Fibroblast of lung (primary cell): ENCODE data around the gene RUNX2. TPM values are rescaled to one million over a fixed set of nuclear protein-coding genes. Genes with fewer than 3 reads are reported as not detected.
A peak's percentile ranks its signal among the peaks of the same experiment; 100 is the strongest.

Experiments
- DNase-seq, 2 donors: peaks; one replicate each; pipeline versions ENCODE4 v3.0.0 to v3.0.0-alpha.2; 2010; ENCODE audit warnings: low read depth in 2 of 2
- H2AFZ ChIP-seq: 2 replicates; pipeline ENCODE4 v1.5.1; 2012; ENCODE audit warnings: low read length, control low read depth, inconsistent platforms
- H3K27ac ChIP-seq: 2 replicates; pipeline ENCODE4 v1.5.1; 2011; ENCODE audit warnings: low read length, control low read depth; ENCODE audit not compliant: insufficient read depth
- H3K27me3 ChIP-seq: 2 replicates; pipeline ENCODE4 v1.5.1; 2011; ENCODE audit warnings: mild to moderate bottlenecking, low read length; ENCODE audit not compliant: control insufficient read depth, insufficient read depth
- H3K36me3 ChIP-seq: 2 replicates; pipeline ENCODE4 v1.5.1; 2011; ENCODE audit warnings: low read length; ENCODE audit not compliant: control insufficient read depth, insufficient read depth
- H3K4me1 ChIP-seq: 2 replicates; pipeline ENCODE4 v1.5.1; 2011; ENCODE audit warnings: low read length; ENCODE audit not compliant: control insufficient read depth, insufficient read depth; ENCODE audit errors: extremely low read depth
- H3K4me2 ChIP-seq: 2 replicates; pipeline ENCODE4 v1.5.1; 2011; ENCODE audit warnings: low read length, control low read depth; ENCODE audit not compliant: insufficient read depth; ENCODE audit errors: extremely low read depth
- H3K4me3 ChIP-seq, 4 experiments: fragments of 200-600 bp in 1 of 4; sonication (generic) in 1 of 4; replicated peaks in 1 of 4; 2 replicates each; pipeline ENCODE4 v1.5.1; 2011 to 2016; ENCODE audit warnings: low read length in 4 of 4, low read depth in 3 of 4, mild to moderate bottlenecking in 3 of 4, control low read depth in 2 of 4, inconsistent platforms in 1 of 4, mixed read lengths in 1 of 4; ENCODE audit not compliant: insufficient read depth in 1 of 4; ENCODE audit errors: control extremely low read depth in 1 of 4
- H3K79me2 ChIP-seq: 2 replicates; pipeline ENCODE4 v1.5.1; 2012; ENCODE audit warnings: mild to moderate bottlenecking, low read length, inconsistent platforms; ENCODE audit not compliant: control insufficient read depth, insufficient read depth
- H3K9ac ChIP-seq: 2 replicates; pipeline ENCODE4 v1.5.1; 2011; ENCODE audit warnings: mild to moderate bottlenecking, low read length, control low read depth; ENCODE audit not compliant: insufficient read depth
- H3K9me3 ChIP-seq: 2 replicates; pipeline ENCODE4 v1.5.1; 2012; ENCODE audit warnings: low read depth, low read length; ENCODE audit not compliant: control insufficient read depth, insufficient read depth
- H4K20me1 ChIP-seq: 2 replicates; pipeline ENCODE4 v1.5.1; 2011; ENCODE audit warnings: low read length; ENCODE audit not compliant: control insufficient read depth, insufficient read depth; ENCODE audit errors: extremely low read depth
- CTCF ChIP-seq, 2 donors: IDR thresholded peaks in 1 of 2; conservative IDR thresholded peaks in 1 of 2; 1 replicate in 1 of 2; 2 replicates in 1 of 2; pipeline ENCODE4 v1.5.1; 2011 to 2012; ENCODE audit warnings: low read length in 2 of 2, control low read depth in 1 of 2, inconsistent platforms in 1 of 2, low read depth in 1 of 2, mild to moderate bottlenecking in 1 of 2
- EZH2 ChIP-seq: IDR thresholded peaks from 2 replicates; pipeline ENCODE4 v1.5.1; 2012; ENCODE audit warnings: low read length, control low read depth, mild to moderate bottlenecking; ENCODE audit errors: missing control alignments
- polyA plus RNA-seq, 2 donors: library from polyadenylated mRNA; depleted of rRNA in 1 of 2; stranded (reverse) in 1 of 2; unstranded in 1 of 2; fragments of >200 nt; gene quantifications; 2 replicates each; pipeline ENCODE4 v1.2.1, GENCODE V29; 2011 to 2012; ENCODE audit warnings: missing spikeins in 1 of 2
- total RNA-seq: library from RNA; depleted of rRNA; stranded (reverse); fragments of >200 nt; gene quantifications from 2 replicates; pipeline ENCODE4 v1.2.1, GENCODE V29; 2014

RUNX2 gene
- total and polyA plus RNA-seq, 2 donors (not counting 1 experiment from before 2014, with no cell fraction given): 2.5 to 4.5 TPM

- peak overlapping the region; percentile 89 for H2AFZ ChIP-seq
- peak in 1 of 2 donors; percentile 4 for TF ChIP-seq CTCF (conservative IDR thresholded peaks at IDR 0.05 in 1 of 2, IDR thresholded peaks at IDR 0.05 in 1 of 2; ENCODE audit: low read depth in 1 of 2, low read length in 2 of 2)
- no peak for TF ChIP-seq EZH2
- peak overlapping the region; percentile 39 for H3K27ac ChIP-seq
- peaks cover 2% of the 10 kb centered on the region for H3K4me1 ChIP-seq
- no peaks in the 10 kb centered on the region for H4K20me1 ChIP-seq
- H3K9ac ChIP-seq: no peak overlapping the region
- peak; percentile 46 to 48 for DNase-seq
- no peaks in the 10 kb centered on the region for H3K9me3 ChIP-seq
- peak overlapping the region in 3 of 4 experiments; percentile 5 to 47 (median 24) for H3K4me3 ChIP-seq
- H3K27me3 ChIP-seq: no peaks in the 10 kb centered on the region
- no peaks in the 10 kb centered on the region for H3K79me2 ChIP-seq
- H3K36me3 ChIP-seq: peaks cover 2% of the 10 kb centered on the region
- peak overlapping the region; percentile 85 for H3K4me2 ChIP-seq
These were observed 335.4 kb downstream of the RUNX2 start for GRCh38 chr6:45663251-45664221.

- TF ChIP-seq EZH2: no peak
- TF ChIP-seq CTCF (conservative IDR thresholded peaks at IDR 0.05 in 1 of 2, IDR thresholded peaks at IDR 0.05 in 1 of 2; ENCODE audit: low read depth in 1 of 2, low read length in 2 of 2): no peak
- H3K4me1 ChIP-seq: peaks cover 2% of the 10 kb centered on the region
- no peak overlapping the region for H2AFZ ChIP-seq
- no peak overlapping the region for H3K4me3 ChIP-seq
- H3K4me2 ChIP-seq: no peak overlapping the region
- no peaks in the 10 kb centered on the region for H3K9me3 ChIP-seq
- no peaks in the 10 kb centered on the region for H4K20me1 ChIP-seq
- H3K27ac ChIP-seq: no peak overlapping the region
- no peak for DNase-seq
- no peak overlapping the region for H3K9ac ChIP-seq
- H3K36me3 ChIP-seq: peaks cover 2% of the 10 kb centered on the region
- H3K27me3 ChIP-seq: no peaks in the 10 kb centered on the region
- no peaks in the 10 kb centered on the region for H3K79me2 ChIP-seq
These were observed 336.6 kb downstream of the RUNX2 start for GRCh38 chr6:45664707-45665106.

GRCh38 chr6:45665859-45666258, 337.7 kb downstream of the RUNX2 start:
- Histone ChIP-seq H3K79me2 (no peaks in the 10 kb centered on the region), H3K36me3 (peaks cover 2% of the 10 kb centered on the region)
- TF ChIP-seq CTCF (conservative IDR thresholded peaks at IDR 0.05 in 1 of 2, IDR thresholded peaks at IDR 0.05 in 1 of 2; ENCODE audit: low read depth in 1 of 2, low read length in 2 of 2): no peak

More at GRCh38 chr6:45665859-45666258, 337.7 kb downstream of the RUNX2 start:
- no peak overlapping the region for H3K9ac ChIP-seq
- peaks cover 2% of the 10 kb centered on the region for H3K4me1 ChIP-seq
- H3K4me3 ChIP-seq: no peak overlapping the region
- no peaks in the 10 kb centered on the region for H3K27me3 ChIP-seq
- H4K20me1 ChIP-seq: no peaks in the 10 kb centered on the region
- no peaks in the 10 kb centered on the region for H3K9me3 ChIP-seq
- H3K4me2 ChIP-seq: no peak overlapping the region
- H2AFZ ChIP-seq: no peak overlapping the region
- DNase-seq: peak in 1 of 2 donors; percentile 37
- H3K27ac ChIP-seq: no peak overlapping the region
